GM12865 (cell line): ENCODE measurements around the gene SMG6.

ENCODE experiments used
- DNase-seq: peaks from one replicate; pipeline ENCODE4 v3.0.0; 2010; ENCODE audit warnings: low read depth
- H3K4me3 ChIP-seq: 2 replicates; pipeline ENCODE4 v1.5.1; 2011; ENCODE audit warnings: mild to moderate bottlenecking, low read depth, low read length, control low read depth
- TF ChIP-seq, protein P1 (sequence below): IDR thresholded peaks from 2 replicates; pipeline ENCODE4 v1.5.1; 2011; ENCODE audit warnings: low read length, control low read depth, low read depth, inconsistent platforms; ENCODE audit not compliant: insufficient read depth; ENCODE audit errors: missing control alignments

Gene SMG6

DNA sequence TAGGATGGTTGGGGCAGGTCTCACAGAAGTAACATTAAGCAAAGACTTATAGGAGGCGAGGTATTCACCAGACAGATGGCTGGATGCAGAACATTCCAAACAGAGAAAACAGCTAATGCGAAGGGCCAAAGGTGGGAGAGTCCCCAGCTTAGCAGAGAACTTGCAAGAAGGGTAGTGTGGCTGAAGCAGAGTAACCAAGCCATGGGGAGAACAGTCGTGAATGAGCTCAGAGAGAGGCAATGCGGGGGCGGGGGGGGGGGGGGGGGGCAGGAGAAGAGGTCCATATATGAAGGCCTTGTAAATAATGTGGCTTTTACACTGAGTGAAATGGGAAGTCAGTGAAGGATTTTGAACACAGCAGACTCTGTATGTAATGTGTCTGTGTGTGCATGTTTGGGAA is 81.3 kb downstream of the SMG6 start:
- TF ChIP-seq, protein P1, sequence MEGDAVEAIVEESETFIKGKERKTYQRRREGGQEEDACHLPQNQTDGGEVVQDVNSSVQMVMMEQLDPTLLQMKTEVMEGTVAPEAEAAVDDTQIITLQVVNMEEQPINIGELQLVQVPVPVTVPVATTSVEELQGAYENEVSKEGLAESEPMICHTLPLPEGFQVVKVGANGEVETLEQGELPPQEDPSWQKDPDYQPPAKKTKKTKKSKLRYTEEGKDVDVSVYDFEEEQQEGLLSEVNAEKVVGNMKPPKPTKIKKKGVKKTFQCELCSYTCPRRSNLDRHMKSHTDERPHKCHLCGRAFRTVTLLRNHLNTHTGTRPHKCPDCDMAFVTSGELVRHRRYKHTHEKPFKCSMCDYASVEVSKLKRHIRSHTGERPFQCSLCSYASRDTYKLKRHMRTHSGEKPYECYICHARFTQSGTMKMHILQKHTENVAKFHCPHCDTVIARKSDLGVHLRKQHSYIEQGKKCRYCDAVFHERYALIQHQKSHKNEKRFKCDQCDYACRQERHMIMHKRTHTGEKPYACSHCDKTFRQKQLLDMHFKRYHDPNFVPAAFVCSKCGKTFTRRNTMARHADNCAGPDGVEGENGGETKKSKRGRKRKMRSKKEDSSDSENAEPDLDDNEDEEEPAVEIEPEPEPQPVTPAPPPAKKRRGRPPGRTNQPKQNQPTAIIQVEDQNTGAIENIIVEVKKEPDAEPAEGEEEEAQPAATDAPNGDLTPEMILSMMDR = no peak
- no peak overlapping the region for H3K4me3 ChIP-seq

DNA sequence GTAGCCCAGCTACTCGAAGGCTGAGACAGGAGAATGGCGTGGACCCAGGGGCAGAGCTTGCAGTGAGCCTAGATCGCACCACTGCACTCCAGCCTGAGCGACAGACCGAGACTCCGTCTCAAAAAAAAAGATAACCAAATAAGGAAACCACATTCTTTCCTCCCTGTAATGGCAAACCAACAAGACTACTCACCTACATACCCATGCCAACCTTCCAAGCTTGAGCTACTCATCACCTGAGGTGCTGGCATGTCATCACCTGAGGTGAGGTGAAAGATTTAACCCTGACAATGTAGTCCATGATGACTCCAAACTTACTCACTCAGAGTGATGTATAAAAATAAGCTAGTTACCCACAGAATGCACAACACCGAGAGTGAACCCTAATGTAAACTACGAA is 85.2 kb downstream of the SMG6 start:
- no peak overlapping the region for H3K4me3 ChIP-seq
- TF ChIP-seq, protein P1 = no peak

More for the DNA sequence above, 81.3 kb downstream of the SMG6 start:
- no peak for DNase-seq

DNA sequence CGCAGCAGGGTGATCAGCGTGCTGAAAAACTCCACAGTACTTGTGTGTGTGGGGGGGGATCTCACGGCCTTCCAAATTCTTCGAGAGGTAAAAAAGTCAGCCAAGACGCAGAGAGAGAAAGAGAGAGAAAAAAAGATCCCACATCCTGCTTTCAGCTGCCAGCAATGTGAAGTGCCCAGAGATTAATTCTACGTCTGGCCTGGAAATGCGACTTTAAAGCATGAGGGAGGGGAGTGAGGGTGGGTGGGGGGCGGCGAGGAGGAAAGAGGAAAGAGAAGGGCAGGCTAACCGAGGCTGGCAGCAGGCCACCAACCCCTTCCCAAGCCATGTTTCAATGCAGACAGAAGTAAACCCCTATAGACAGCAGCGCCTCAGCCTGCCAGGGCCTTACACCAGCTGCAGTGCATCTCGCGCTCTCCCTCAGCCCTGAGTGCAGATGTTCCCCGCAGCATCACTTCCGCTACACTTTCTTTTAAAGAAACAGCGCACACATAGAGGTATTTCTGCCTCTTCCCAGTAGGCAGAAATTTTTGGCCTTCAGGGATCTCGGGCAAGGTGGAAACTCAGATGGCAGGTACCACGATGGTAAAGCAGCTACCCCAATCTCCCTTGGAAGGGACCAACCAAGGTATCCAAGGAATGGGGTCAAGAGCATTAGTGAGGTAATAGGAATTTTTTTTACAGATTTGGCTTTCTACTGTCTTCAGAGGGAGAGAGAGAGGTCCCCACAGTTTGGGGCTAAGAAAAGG is 87.8 kb downstream of the SMG6 start:
- TF ChIP-seq, protein P1 = no peak
- peak overlapping the region; percentile 81 for H3K4me3 ChIP-seq
- peak; percentile 93 for DNase-seq

More for the DNA sequence above, 85.2 kb downstream of the SMG6 start:
- peak; percentile 53 for DNase-seq

DNA sequence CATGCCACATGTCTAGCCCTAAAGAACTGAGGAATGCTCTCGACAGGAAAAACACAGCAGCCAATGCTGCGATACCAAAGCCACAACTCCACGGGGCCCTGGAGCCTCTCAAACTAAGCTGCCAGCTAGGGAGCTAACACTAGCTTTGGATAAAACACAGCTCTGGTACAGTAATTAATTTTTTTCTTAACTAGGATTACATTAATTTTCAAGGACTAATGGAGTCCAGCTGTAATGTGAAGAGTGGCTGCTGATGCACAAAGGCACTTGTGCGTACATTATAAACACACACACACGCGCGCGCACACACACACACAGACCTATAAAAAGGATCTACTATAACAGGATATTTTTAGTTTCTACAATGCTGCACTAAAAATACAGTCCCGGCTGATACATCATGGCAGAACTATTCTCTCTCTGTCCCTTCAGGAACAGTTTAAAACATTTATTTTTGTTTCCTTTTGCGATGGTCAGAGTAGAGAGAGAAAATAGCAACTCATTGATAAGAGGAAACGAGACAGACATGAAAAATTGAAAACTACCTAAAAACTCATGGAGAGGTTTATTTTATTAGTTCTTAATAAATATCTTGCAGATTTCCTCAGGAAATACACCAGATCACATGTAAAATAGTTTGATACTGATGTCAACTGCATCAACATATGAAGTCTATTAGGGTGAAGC is 88.5 kb downstream of the SMG6 start:
- TF ChIP-seq, protein P1 = no peak
- H3K4me3 ChIP-seq = peak overlapping the region; percentile 81
- peak; percentile 56 for DNase-seq

DNA sequence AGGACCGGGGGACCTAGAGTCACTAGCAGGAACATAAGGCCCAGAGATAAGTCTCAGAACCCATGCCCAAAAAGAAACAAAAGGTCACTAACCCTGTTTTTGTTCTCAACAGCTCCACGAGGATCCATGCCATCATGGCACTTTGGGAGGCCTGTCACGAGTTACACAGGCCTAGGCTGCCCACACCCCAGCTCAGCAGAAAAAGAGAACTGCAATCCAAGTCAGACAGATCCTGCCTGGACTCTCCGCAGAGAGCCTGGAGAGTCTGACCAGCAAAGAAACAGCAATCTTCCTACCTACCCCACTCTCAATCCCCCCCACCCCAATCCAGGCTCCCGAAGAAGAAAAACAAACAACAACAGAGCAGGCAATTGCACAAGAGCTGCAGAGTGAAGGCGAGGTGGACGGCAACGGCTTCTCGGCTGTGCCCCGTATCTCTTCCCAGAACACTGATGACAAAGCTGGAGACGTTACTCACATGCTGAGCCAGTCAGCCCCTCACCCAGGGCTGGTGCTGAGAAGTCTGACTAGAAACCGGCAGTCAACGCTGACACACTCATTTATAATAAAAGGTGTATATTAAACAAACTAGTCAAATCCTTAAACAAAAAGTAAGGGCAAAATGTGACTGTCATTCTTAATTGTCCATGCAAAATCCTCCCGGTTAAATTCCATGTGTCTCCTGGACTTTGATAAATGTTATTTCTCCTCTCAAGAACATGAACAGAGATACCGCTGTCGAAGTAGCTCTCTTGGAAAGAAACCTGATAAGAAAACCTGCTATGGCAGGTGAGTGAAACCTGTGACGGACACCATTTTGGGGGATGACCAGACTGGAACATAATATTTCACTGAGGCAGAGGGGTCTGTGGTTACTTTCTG is 89.3 kb downstream of the SMG6 start:
- peak overlapping the region; percentile 81 for H3K4me3 ChIP-seq
- TF ChIP-seq, protein P1 = no peak

DNA sequence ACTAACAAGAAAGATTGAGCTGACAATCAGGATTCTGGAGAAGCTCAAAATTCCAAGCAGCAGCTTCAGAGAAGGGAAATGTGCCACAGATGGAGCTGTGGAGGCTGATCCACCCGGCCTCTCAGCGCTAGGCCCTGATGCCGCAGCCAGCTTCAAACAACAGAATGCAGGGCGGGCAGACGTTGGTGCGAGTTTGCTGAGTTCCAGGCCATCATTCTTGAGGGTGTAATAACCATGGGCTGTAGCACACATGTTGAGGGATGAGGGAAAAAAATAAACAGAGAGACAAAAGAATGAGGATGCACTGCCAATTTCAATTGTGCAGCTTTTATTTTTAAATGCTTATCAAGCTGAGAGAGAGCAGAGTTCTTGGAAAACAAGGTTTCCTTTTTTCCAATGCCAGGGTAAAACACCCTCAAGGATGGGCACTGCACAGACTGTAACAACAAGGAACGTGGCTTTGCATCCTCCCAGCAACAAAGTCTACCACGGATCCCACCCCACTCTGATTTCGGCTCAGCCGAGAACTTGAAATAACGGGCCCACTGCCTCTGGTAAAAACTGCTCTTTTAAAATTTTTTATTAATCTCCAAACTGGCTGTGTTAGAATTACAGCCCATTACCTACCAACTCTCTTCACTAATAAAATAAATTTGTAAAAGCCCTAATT is 90.2 kb downstream of the SMG6 start:
- H3K4me3 ChIP-seq = no peak overlapping the region
- no peak for DNase-seq
- TF ChIP-seq, protein P1 = no peak

More for the DNA sequence above, 89.3 kb downstream of the SMG6 start:
- DNase-seq = no peak
